Measurements from ENCODE around the gene LRRIQ3.

- TF ChIP-seq, protein P1, sequence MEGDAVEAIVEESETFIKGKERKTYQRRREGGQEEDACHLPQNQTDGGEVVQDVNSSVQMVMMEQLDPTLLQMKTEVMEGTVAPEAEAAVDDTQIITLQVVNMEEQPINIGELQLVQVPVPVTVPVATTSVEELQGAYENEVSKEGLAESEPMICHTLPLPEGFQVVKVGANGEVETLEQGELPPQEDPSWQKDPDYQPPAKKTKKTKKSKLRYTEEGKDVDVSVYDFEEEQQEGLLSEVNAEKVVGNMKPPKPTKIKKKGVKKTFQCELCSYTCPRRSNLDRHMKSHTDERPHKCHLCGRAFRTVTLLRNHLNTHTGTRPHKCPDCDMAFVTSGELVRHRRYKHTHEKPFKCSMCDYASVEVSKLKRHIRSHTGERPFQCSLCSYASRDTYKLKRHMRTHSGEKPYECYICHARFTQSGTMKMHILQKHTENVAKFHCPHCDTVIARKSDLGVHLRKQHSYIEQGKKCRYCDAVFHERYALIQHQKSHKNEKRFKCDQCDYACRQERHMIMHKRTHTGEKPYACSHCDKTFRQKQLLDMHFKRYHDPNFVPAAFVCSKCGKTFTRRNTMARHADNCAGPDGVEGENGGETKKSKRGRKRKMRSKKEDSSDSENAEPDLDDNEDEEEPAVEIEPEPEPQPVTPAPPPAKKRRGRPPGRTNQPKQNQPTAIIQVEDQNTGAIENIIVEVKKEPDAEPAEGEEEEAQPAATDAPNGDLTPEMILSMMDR (IDR thresholded peaks at IDR 0.05) = no peak
- TF ChIP-seq, protein P2, sequence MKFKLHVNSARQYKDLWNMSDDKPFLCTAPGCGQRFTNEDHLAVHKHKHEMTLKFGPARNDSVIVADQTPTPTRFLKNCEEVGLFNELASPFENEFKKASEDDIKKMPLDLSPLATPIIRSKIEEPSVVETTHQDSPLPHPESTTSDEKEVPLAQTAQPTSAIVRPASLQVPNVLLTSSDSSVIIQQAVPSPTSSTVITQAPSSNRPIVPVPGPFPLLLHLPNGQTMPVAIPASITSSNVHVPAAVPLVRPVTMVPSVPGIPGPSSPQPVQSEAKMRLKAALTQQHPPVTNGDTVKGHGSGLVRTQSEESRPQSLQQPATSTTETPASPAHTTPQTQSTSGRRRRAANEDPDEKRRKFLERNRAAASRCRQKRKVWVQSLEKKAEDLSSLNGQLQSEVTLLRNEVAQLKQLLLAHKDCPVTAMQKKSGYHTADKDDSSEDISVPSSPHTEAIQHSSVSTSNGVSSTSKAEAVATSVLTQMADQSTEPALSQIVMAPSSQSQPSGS (CRISPR knock-in tag; IDR thresholded peaks at IDR 0.05; ENCODE audit: borderline replicate concordance, low read depth) = no peak
Observed at GRCh38 chr1:74160046-74160445, 37.9 kb downstream of the LRRIQ3 start.

All from WTC11 (cell line).